AG09319 (cell line): ENCODE results near the gene RABGGTA.

Source experiments
- DNase-seq: peaks from one replicate; pipeline ENCODE4 v3.0.0-alpha.2; 2010; ENCODE audit warnings: low read depth; ENCODE audit errors: extremely low read depth
- TF ChIP-seq, protein P1 (sequence below): IDR thresholded peaks from 2 replicates; pipeline ENCODE4 v1.5.1; 2011; ENCODE audit warnings: low read depth, mild to moderate bottlenecking, inconsistent platforms, low read length, moderate library complexity

The RABGGTA gene

DNA sequence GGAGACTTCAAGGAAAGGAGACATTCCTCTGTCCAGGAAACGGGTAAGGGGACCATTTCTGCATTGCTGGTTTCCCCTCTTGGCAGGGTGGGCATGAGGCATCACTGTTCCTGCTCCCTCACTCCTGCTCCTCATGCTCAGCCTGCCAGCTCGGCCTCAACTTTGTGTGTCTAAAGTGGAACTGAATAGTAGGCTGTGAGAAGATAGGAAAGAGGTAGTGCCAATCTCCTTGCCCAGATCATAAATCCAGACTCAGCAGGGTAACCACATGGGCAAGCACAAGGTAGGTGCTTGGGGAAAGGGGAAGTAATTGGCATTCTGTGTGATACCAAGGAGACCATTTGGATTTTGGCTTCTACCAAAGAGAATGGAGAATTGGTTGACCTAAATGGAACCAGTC lies 42.5 kb upstream of the RABGGTA start:
- TF ChIP-seq, protein P1, sequence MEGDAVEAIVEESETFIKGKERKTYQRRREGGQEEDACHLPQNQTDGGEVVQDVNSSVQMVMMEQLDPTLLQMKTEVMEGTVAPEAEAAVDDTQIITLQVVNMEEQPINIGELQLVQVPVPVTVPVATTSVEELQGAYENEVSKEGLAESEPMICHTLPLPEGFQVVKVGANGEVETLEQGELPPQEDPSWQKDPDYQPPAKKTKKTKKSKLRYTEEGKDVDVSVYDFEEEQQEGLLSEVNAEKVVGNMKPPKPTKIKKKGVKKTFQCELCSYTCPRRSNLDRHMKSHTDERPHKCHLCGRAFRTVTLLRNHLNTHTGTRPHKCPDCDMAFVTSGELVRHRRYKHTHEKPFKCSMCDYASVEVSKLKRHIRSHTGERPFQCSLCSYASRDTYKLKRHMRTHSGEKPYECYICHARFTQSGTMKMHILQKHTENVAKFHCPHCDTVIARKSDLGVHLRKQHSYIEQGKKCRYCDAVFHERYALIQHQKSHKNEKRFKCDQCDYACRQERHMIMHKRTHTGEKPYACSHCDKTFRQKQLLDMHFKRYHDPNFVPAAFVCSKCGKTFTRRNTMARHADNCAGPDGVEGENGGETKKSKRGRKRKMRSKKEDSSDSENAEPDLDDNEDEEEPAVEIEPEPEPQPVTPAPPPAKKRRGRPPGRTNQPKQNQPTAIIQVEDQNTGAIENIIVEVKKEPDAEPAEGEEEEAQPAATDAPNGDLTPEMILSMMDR: no peak

DNA sequence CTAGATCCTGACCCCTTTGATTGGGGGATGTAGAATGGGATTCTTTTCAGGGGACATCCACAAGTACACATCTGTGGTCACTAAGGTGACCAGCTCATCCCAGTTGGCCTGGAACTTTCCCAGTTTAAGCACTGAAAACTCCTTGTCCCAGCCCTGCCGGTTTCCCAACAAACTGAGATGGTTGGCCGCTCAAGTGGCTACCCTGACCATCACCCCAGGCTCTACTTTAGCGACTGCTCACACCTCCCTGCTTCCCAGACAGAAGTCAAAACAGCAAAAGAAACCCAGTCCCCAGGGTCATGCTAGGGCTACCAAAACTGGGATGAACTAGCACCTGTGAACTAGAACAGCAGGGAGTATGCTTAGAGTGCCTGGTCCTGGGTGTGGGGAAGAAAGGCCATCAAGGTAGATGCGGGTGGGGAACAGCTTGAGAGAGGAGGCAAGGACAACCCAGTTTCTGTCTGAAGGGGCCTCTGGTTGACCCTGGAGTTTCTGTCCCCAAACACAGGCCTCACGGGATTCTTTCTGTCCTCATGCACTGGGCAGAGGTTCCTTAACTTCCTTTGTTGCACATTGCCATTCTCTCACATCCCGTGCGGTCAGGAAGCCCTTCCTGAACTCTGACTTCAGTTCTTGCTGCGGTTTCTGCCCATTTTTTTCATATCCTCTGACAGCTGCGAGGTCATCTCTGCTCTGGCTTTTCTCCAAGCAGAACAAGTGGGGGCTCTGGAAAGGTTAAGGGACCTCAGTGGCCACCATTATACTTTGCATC lies 41.5 kb upstream of the RABGGTA start:
- TF ChIP-seq, protein P1: no peak
- DNase-seq: no peak

More for the DNA sequence above, 42.5 kb upstream of the RABGGTA start:
- DNase-seq: no peak

DNA sequence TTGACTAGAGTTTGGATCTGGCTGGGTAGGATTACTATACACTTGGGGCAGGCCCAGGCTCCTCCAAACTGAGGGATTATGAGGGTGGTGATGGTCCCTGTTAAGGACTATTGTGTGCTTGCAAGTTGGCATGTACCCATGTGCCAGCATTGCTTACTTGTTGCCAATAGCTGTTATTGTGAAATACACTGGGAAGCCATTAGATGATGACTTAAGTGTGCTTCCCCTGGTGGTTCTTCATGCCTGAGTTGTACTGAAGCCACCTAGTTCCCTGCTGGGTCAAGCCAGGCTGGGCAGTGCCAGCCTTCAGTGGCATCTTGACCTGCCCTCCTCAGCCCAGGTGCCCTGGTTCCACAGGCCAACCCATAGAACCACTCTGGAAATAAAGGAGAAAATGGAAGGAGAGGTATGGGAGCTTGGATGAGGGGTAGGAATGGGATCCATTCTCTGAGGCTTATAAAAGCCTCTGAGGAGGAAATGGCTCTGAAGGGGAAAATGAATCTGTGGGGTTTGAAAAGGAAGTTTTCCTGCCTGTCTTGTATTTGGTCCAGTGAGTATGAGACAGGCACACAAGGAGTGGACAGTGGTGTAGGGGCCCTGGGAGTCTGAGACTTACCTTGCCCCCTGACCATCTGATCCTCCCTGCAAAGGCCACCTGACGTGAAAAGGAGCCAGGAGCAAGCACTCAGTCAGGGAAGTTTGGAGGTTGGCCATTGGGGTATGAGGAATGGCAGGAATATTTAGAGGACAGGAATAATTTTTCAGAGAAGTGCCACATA lies 40.6 kb upstream of the RABGGTA start:
- no peak for DNase-seq
- TF ChIP-seq, protein P1: no peak

DNA sequence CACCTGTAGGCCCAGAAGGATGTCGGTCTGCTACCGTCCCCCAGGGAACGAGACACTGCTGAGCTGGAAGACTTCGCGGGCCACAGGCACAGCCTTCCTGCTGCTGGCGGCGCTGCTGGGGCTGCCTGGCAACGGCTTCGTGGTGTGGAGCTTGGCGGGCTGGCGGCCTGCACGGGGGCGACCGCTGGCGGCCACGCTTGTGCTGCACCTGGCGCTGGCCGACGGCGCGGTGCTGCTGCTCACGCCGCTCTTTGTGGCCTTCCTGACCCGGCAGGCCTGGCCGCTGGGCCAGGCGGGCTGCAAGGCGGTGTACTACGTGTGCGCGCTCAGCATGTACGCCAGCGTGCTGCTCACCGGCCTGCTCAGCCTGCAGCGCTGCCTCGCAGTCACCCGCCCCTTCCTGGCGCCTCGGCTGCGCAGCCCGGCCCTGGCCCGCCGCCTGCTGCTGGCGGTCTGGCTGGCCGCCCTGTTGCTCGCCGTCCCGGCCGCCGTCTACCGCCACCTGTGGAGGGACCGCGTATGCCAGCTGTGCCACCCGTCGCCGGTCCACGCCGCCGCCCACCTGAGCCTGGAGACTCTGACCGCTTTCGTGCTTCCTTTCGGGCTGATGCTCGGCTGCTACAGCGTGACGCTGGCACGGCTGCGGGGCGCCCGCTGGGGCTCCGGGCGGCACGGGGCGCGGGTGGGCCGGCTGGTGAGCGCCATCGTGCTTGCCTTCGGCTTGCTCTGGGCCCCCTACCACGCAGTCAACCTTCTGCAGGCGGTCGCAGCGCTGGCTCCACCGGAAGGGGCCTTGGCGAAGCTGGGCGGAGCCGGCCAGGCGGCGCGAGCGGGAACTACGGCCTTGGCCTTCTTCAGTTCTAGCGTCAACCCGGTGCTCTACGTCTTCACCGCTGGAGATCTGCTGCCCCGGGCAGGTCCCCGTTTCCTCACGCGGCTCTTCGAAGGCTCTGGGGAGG lies 39.5 kb upstream of the RABGGTA start, which contains the start of gene LTB4R:
LTB4R (plus strand) TSS at position 857 of the 959 bp plus-strand sequence. CDS start 4,150 bp downstream, outside the sequence.
- no peak for DNase-seq
- TF ChIP-seq, protein P1: peak; percentile 9

DNA sequence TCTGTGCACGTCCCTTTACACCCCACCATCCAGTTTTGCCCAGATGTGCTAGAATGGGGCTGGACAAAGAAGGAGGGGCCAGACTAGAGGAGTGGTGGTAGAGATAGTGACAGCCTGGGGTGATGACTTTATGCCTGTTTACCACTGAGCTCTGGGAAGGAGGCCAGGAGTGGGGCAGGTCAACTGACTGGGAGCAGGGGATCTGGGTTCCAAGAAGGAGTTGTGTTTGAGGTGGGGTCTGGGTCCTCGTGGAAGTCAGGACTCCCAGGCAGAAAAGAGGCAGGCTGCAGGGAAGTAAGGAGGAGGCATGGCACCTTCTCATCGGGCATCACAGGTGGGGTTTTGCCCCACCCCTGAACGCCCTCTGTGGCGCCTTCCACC lies 38.9 kb upstream of the RABGGTA start:
- DNase-seq: no peak
- TF ChIP-seq, protein P1: no peak

DNA sequence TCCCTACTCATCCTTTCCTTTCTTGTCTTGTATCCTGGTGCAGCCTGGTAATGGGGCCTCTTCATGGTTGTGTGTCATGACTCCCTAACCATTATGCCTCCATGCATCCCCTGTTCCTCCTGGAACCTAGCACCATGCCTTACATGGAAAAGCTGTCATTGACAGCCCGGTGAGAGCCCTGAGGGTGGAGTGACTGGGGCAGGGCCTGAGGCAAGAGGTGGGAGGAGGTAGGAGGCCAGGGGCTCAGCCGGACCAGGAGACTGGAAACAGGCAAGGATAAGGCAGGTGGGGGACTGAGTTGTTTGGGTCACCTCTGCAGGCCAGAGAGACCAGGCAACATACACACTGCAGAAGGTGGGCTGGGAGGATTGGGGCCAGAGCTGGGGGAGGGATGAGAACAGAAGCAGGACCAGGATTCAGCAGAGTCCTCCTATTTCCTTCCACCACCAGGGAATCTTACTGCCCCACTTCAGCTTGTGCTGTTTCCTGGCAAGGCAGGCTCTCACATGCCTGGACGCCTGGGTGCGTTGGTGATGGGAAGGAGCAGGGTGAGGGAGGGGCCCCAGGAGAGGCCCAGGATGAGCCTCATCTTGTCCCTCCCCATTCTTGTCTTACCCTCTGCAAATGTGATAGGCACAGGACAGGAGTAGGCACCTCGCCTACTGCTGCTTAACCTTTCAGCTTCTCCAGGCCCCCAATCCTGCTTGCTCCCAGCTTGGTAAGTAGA lies 38.3 kb upstream of the RABGGTA start, which contains the start of gene LTB4R2:
LTB4R2 (plus strand) TSS at position 603 of the 727 bp plus-strand sequence. CDS start 525 bp downstream, outside the sequence.
- no peak for DNase-seq
- TF ChIP-seq, protein P1: no peak
